Gastroesophageal sphincter (tissue), 4 donors: Measurements from ENCODE around the gene PPP1R2. TPM values are rescaled to one million over a fixed set of nuclear protein-coding genes. Genes with fewer than 3 reads are reported as not detected.

Experiments
- ATAC-seq: fragments of 150-250 bp; one replicate; pipeline ENCODE4 v1.9.1; 2016; ENCODE audit warnings: mild to moderate bottlenecking, moderate library complexity
- H3K27ac ChIP-seq, 4 donors: fragments of 200-600 bp; sonication (generic) in 3 of 4; 1 replicate in 3 of 4; 2 replicates in 1 of 4; pipeline ENCODE4 v1.5.1; 2016 to 2019
- H3K27me3 ChIP-seq: fragments of 200-600 bp; sonication (generic); one replicate; pipeline ENCODE4 v1.5.1; 2019
- H3K36me3 ChIP-seq, 2 donors: fragments of 200-600 bp; sonication (generic); one replicate each; pipeline ENCODE4 v1.5.1; 2019; ENCODE audit warnings: control low read depth in 1 of 2
- H3K4me1 ChIP-seq, 3 donors: fragments of 200-600 bp; sonication (generic); 1 replicate in 2 of 3; 2 replicates in 1 of 3; pipeline ENCODE4 v1.5.1; 2016 to 2019; ENCODE audit warnings: control low read depth in 2 of 3
- H3K4me3 ChIP-seq, 2 donors: fragments of 200-600 bp; sonication (generic); one replicate each; pipeline ENCODE4 v1.5.1; 2019; ENCODE audit warnings: mild to moderate bottlenecking in 1 of 2, moderate library complexity in 1 of 2
- H3K9me3 ChIP-seq, 3 donors: fragments of 200-600 bp; sonication (generic); one replicate each; pipeline ENCODE4 v1.5.1; 2017 to 2019; ENCODE audit warnings: control low read depth in 2 of 3
- CTCF ChIP-seq, 4 experiments: fragments of 200-600 bp in 2 of 4; fragments of 450-650 bp in 2 of 4; sonication (generic) in 1 of 4; IDR thresholded peaks; one replicate each; pipeline ENCODE4 v1.5.1; 2017 to 2019; ENCODE audit warnings: antibody characterized with exemption in 4 of 4, mild to moderate bottlenecking in 2 of 4, moderate library complexity in 2 of 4
- EP300 ChIP-seq: sonication (generic); formaldehyde crosslinking; IDR thresholded peaks from one replicate; pipeline ENCODE4 v1.6.1; 2017; ENCODE audit warnings: antibody characterized with exemption, mild to moderate bottlenecking
- POLR2A ChIP-seq, 2 donors: fragments of 450-650 bp; IDR thresholded peaks; one replicate each; pipeline ENCODE4 v1.6.1; 2017; ENCODE audit warnings: antibody characterized with exemption in 2 of 2, mild to moderate bottlenecking in 2 of 2, moderate library complexity in 1 of 2
- POLR2AphosphoS5 ChIP-seq: sonication (generic); formaldehyde crosslinking; IDR thresholded peaks from one replicate; pipeline ENCODE4 v1.6.1; 2017; ENCODE audit warnings: antibody characterized with exemption
- WGBS, 2 donors: methylation state at CpG; one replicate each; pipeline ENCODE4 v1.1.5; 2018; ENCODE audit warnings: low coverage in 1 of 2; 5-methylcytosine and 5-hydroxymethylcytosine counted together
- small RNA-seq, 4 donors: library from RNA; depleted of rRNA; stranded (forward); fragments of <200 nt; gene quantifications; one replicate each; pipeline ENCODE3, GENCODE V24; 2016
- total RNA-seq, 4 donors: library from RNA; depleted of rRNA; stranded (reverse); fragments of >200 nt; gene quantifications; one replicate each; pipeline ENCODE4 v1.1.0, GENCODE V29; 2016

Gene PPP1R2
- total RNA-seq, 4 donors from 2014 or later, result 63.1 to 472 (median 80.7) TPM

- no peak overlapping the region for H3K27ac ChIP-seq
- peaks cover 0 to 9% (median 0%) of the 10 kb centered on the region in 3 donors for H3K4me1 ChIP-seq
- 93% methylated on average over 5 of the region's 5 CpGs; no CpG with 5 or more reads in 1 of the 2 donors for WGBS, 2 donors
- H3K4me3 ChIP-seq, result no peak overlapping the region
- H3K9me3 ChIP-seq, result no peaks in the 10 kb centered on the region
- no peaks in the 10 kb centered on the region for H3K36me3 ChIP-seq
- ATAC-seq, result no peak
- TF ChIP-seq CTCF (IDR thresholded peaks at IDR 0.05) (no peak), EP300 (no peak), POLR2A (IDR thresholded peaks at IDR 0.05) (no peak), POLR2AphosphoS5 (no peak)
- no peaks in the 10 kb centered on the region for H3K27me3 ChIP-seq
Measured at GRCh38 chr3:195467641-195468390, 75.3 kb downstream of the PPP1R2 start.

- no peak for TF ChIP-seq POLR2A (IDR thresholded peaks at IDR 0.05)
- TF ChIP-seq EP300, result no peak
- TF ChIP-seq POLR2AphosphoS5, result no peak
- TF ChIP-seq CTCF (IDR thresholded peaks at IDR 0.05), result no peak
- no peaks in the 10 kb centered on the region for H3K9me3 ChIP-seq
- H3K4me3 ChIP-seq, result no peak overlapping the region
- no peaks in the 10 kb centered on the region for H3K27me3 ChIP-seq
- H3K4me1 ChIP-seq, result peaks cover 0 to 9% (median 0%) of the 10 kb centered on the region in 3 donors
- 73 to 76% methylated on average over 3 to 4 of the region's 4 CpGs for WGBS, 2 donors
- H3K27ac ChIP-seq, result no peak overlapping the region
- no peak for ATAC-seq
- no peaks in the 10 kb centered on the region for H3K36me3 ChIP-seq
Measured at GRCh38 chr3:195466251-195466650, 76.9 kb downstream of the PPP1R2 start.

Small RNA genes lying within 50 kb of the gene (small RNA-seq; reads per million reads assigned to genes)
- gene RN7SL73P (0 reads per million in 4 donors), gene RNU6ATAC24P (0 reads per million in 4 donors)

Other genes with a start within 250 kb of the PPP1R2 start
- 10 to 100 TPM; 38.3 to 66.0 (median 49.2) TPM for gene ACAP2, start 100.3 kb downstream of the PPP1R2 start, total RNA-seq
- 100 to 1,000 TPM; 123 to 541 (median 380) TPM for gene APOD, start 40.6 kb upstream of the PPP1R2 start, total RNA-seq
- 1 to 10 TPM; 2.0 to 7.7 (median 4.8) TPM for gene MUC20, start 177.7 kb upstream of the PPP1R2 start, total RNA-seq